ENCODE results near the gene TECPR2. TPM values are rescaled to one million over a fixed set of nuclear protein-coding genes. Genes with fewer than 3 reads are reported as not detected.

The TECPR2 gene
- total and polyA plus RNA-seq, 2 of the 13 experiments (the other 11 are each of a cell fraction or from before 2014, with no cell fraction given): 3.5 to 5.7 TPM

GRCh38 chr14:102539544-102540314 is 177.0 kb downstream of the TECPR2 start (continued):
- TF ChIP-seq ETV6 (CRISPR knock-in tag; conservative IDR thresholded peaks at IDR 0.05): no peak; the same call in 1 of the 2 replicates
- no peak for TF ChIP-seq ZNF101 (CRISPR knock-in tag; IDR thresholded peaks at IDR 0.05; ENCODE audit: borderline replicate concordance, low read depth)
- TF ChIP-seq KLF6 (CRISPR knock-in tag; IDR thresholded peaks at IDR 0.05): no peak
- TF ChIP-seq SP140L (CRISPR knock-in tag; IDR thresholded peaks at IDR 0.05; ENCODE audit: borderline replicate concordance): no peak
- TF ChIP-seq ZBTB1 (CRISPR knock-in tag; IDR thresholded peaks at IDR 0.05; ENCODE audit: borderline replicate concordance): no peak
- no peak for TF ChIP-seq KLF16 (CRISPR knock-in tag; IDR thresholded peaks at IDR 0.05)
- TF ChIP-seq EEA1 (CRISPR knock-in tag; IDR thresholded peaks at IDR 0.05; ENCODE audit: borderline replicate concordance): no peak
- TF ChIP-seq ZNF10 (CRISPR knock-in tag; IDR thresholded peaks at IDR 0.05; ENCODE audit: borderline replicate concordance, low read depth): no peak
- TF ChIP-seq HMGXB3 (CRISPR knock-in tag; IDR thresholded peaks at IDR 0.05; ENCODE audit: borderline replicate concordance): no peak
- no peak; the same call in 1 of the 2 replicates for TF ChIP-seq ZNF251 (CRISPR knock-in tag; IDR thresholded peaks at IDR 0.05)
- TF ChIP-seq ZSCAN29 (CRISPR knock-in tag; conservative IDR thresholded peaks at IDR 0.05): no peak
- no peak for TF ChIP-seq ARID5B (CRISPR knock-in tag; IDR thresholded peaks at IDR 0.05)
- TF ChIP-seq ZNF720 (CRISPR knock-in tag; IDR thresholded peaks at IDR 0.05): no peak
- no peak for TF ChIP-seq JDP2 (CRISPR knock-in tag; IDR thresholded peaks at IDR 0.05; ENCODE audit: borderline replicate concordance)
- TF ChIP-seq RFX5 (IDR thresholded peaks at IDR 0.05; ENCODE audit: low read depth, low read length): no peak
- no peak for TF ChIP-seq CREBL2 (CRISPR knock-in tag; IDR thresholded peaks at IDR 0.05; ENCODE audit: borderline replicate concordance)
- no peak for TF ChIP-seq ZNF30 (CRISPR knock-in tag; IDR thresholded peaks at IDR 0.05)
- TF ChIP-seq NR2C2 (CRISPR knock-in tag; IDR thresholded peaks at IDR 0.05; ENCODE audit: borderline replicate concordance): no peak
- TF ChIP-seq IKZF5 (CRISPR knock-in tag; IDR thresholded peaks at IDR 0.05): no peak
- no peak for TF ChIP-seq NR3C1 (CRISPR knock-in tag; IDR thresholded peaks at IDR 0.05)
